Measurements from ENCODE around the gene TBC1D5.
"Not testable (repeated sequence)": the region's sequence is repeated elsewhere in the genome, so short reads cannot be mapped to it uniquely, and the experiment has no call there.

Gene TBC1D5

DNA sequence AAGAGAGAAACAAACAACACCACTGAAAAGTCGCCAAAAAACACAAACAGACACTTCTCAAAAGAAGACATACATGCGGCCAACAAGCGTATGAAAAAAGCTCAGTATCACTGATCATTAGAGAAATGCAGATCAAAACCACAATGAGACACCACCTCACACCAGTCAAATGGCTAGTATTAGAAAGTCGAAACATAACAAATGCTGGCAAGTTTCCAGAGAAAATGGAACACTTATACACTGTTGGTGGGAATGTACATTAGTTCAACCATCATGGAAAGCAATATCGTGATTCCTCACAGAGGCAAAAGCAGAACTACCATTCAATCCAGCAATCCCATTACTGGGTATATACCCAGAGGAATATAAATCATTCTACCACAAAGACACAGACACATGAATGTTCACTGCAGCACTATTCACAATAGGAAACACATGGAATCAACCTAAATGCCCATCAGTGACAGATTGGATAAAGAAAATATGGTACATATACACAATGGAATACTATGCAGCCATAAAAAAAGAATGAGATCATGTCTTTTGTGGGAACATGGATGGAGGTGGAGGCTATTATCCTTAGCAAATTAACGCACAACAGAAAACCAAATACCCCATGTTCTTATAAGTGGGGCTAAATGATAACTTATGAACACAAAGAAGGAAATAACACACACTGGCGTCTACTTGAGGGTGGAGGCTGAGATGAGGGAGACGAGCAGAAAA lies 93.6 kb downstream of the TBC1D5 start:
- not testable (repeated sequence) for DNase-seq (ENCODE audit: extremely low read depth in 1 of 2, low read depth in 1 of 2)

DNA sequence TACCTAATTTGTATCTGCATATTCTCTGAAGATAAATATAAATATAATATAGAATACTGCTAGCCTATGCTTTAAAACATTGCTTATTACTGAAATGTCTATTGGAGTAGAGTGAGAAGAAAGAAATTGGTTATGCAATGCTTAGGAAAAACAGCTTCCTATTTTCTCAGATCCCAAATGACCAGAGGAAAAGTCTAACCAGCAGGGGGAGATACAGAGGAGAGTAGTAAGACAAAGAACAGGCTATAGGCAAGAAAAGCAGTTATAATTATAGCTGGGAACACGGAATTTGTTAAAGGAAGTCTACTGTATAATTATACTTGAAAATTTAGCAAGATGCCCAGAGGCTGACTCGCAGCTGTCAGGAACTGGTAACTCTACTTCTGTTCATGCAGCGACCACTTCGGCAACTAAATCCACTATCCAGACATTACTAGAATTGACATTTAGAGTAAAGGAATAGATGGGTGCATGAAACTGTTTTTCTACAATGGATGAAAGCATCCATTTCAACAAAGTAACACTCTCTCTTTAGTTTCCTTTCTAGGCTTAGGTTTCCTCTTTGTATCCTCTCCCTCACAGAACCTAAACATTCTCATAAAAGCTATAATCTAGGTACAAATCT lies 97.2 kb downstream of the TBC1D5 start:
- no peak for DNase-seq (ENCODE audit: extremely low read depth in 1 of 2, low read depth in 1 of 2)

- DNase-seq (ENCODE audit: extremely low read depth in 1 of 2, low read depth in 1 of 2), result no peak
Observed at GRCh38 chr3:17643691-17644090, 98.7 kb downstream of the TBC1D5 start.

DNA sequence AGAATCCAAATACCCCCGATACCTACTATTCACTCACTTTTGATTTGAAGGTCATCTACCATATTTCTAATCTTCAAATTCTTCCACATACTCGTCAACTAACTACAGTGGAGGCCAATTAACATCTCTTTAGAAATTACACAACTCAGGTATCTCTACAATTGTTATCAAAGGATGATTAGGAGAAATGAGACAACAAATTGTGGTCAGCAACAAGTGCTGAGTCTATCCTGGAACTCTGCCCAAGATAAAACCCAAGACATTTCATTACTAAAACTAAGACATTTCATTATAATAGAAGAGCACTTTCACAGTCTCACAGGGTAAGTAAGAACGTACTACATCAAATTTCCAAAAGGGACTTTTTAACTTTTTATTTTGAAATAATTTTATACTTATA lies 100.0 kb downstream of the TBC1D5 start:
- no peak for DNase-seq (ENCODE audit: extremely low read depth in 1 of 2, low read depth in 1 of 2)

DNA sequence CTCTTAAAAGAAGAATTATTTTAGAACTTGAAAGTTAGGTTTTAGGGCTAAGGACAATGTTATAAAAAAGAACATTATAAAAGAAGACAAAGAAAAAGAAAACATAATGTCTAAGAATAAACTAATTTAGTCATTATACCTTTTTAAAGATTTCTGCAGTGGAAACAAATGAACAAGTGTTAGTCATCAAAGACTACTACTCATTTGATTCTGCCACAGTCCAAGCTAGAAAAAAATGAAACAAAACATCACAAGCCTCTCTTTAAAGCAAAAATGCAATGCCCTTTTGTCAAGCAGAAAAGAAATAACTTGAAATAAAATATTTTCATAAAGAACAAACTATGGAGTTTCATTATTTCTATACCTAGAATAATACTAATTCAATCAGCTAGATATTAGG lies 102.0 kb downstream of the TBC1D5 start:
- no peak for DNase-seq (ENCODE audit: extremely low read depth in 1 of 2, low read depth in 1 of 2)

DNA sequence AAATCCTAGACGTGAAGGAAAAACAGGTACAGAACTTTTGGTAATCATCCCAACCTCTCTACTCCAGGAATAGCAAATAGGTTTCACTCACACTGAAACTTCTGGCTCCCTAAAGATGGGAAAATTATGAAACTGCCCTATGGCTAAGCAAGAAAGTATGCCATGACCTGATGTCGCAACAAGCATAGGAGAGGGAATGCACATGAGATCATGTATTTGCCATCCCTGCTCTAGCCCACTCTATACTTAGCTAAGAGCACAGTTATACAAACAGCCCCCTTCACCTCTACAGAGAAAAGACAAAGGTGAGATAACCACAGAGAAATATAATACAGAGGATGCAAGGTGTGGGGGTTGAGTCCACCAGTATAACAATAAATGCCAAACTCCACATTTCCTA lies 102.7 kb downstream of the TBC1D5 start:
- no peak for DNase-seq (ENCODE audit: extremely low read depth in 1 of 2, low read depth in 1 of 2)

GRCh38 chr3:17639257-17639656 lies 103.2 kb downstream of the TBC1D5 start:
- DNase-seq (ENCODE audit: extremely low read depth in 1 of 2, low read depth in 1 of 2), result no peak

DNA sequence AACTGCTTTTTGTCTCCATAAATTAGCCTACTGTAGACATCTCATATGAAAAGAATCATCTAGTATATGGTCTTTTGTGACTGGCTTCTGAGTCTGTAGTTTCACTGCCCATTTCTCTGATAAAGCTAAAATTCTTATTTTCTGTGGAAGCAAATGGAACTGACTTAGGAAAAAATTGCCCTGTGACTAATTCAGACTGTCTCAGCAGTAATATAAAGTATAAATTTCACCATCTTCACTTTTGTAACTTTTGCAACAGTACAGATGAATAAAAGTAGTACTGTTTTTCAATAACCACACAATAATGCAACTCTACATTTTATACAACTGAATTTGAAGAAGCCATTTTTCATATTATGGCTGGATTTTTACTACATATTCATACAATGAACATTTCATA lies 104.1 kb downstream of the TBC1D5 start:
- no peak for DNase-seq (ENCODE audit: extremely low read depth in 1 of 2, low read depth in 1 of 2)

DNA sequence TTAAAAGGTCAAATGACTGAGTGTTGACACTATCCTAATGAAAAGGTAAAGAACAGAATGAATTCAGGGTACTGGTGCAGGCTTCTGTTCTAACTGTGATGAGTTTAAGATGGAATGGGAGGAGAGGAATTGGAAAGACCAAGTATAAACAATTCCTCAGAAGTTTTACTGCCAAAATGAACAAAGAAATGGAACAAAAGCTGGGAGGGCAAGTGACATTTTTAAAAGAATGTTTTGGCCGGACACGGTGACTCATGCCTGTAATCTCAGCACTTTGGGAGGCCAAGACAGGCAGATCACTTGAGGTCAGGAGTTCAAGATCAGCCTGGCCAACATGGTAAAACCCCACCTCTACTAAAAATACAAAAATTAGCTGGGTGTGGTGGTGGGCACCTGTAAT lies 106.8 kb downstream of the TBC1D5 start:
- not testable (repeated sequence) for DNase-seq (ENCODE audit: extremely low read depth in 1 of 2, low read depth in 1 of 2)

GRCh38 chr3:17634964-17635363 lies 107.5 kb downstream of the TBC1D5 start:
- DNase-seq (ENCODE audit: extremely low read depth in 1 of 2, low read depth in 1 of 2), result no peak

DNA sequence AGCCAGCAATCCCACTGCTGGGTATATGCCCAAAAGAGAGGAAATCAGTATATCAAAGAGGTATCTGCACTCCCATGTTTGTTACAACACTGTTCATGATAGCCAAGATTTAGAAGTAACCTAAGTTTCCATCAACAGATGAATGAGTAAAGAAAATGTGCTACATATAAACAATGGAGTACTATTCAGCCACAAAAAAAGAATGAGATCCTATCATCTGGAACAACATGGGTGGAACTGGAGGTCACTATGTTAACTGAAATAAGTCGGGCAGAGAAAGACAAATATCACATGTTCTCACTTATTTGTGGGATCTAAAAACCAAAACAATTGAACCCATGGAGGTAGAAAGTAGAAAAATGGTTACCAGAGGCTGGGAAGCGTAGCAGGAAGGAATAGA lies 108.2 kb downstream of the TBC1D5 start:
- no peak for DNase-seq (ENCODE audit: extremely low read depth in 1 of 2, low read depth in 1 of 2)

- DNase-seq (ENCODE audit: extremely low read depth in 1 of 2, low read depth in 1 of 2), result no peak
Observed at GRCh38 chr3:17632401-17633100, 109.9 kb downstream of the TBC1D5 start.

- no peak for DNase-seq (ENCODE audit: extremely low read depth in 1 of 2, low read depth in 1 of 2)
Observed at GRCh38 chr3:17631609-17632008, 110.8 kb downstream of the TBC1D5 start.

GRCh38 chr3:17629400-17629799 lies 113.0 kb downstream of the TBC1D5 start:
- no peak for DNase-seq (ENCODE audit: extremely low read depth in 1 of 2, low read depth in 1 of 2)

DNA sequence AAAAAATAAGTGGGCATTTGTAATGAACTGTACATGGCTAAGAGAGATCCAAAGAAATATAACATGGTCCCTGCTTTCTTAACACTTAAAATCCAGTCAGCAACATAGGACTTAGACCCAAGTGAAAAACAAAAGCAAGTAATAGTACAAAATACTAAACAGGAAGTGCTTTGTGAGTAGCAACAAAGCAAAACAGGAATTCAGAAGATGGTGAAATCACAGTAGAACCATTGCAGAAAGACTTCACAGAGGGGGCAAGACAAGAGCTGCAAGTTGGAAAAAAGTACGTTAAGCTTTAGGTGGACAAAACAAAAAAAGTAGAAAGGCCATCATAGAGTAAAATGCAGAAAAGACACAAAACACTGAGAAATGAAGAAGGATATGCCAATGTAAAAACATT lies 116.0 kb downstream of the TBC1D5 start:
- no peak for DNase-seq (ENCODE audit: extremely low read depth in 1 of 2, low read depth in 1 of 2)

DNA sequence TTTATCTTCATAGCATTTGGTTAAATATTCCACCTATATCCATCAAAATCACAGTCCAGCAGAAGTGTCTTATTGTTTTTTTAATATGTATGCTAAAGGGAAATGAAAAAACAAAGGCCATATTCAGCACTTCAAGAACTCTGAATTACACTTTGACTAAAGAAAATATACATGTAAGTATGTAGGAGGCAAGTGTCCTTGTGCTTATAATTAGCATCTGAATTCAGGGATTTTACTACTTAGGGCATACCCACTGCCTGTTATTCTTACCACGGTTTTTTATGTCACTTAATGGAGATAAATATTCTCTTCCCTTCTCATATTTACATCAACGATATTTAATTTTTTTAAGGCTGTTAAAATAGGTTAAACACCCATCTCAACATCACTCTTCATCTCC lies 117.3 kb downstream of the TBC1D5 start:
- no peak for DNase-seq (ENCODE audit: extremely low read depth in 1 of 2, low read depth in 1 of 2)

DNA sequence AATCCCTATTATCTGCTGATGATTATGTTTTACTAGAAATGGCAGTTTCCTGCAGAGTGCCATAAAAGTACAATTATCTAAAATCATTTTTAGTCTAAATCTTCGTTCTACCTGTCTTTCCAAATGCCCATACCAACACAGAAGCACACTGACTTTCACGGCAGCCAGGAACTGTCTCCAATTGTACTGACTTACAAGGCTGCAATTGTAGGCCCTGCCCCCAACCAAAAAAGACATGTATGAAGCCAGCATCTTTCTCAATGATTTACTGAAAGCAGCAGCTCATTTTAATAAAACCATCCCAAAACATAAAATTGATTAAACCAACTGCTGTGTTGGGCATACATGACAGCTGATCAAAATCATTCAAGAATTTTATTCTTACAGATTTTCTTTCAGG lies 119.0 kb downstream of the TBC1D5 start:
- no peak for DNase-seq (ENCODE audit: extremely low read depth in 1 of 2, low read depth in 1 of 2)

DNA sequence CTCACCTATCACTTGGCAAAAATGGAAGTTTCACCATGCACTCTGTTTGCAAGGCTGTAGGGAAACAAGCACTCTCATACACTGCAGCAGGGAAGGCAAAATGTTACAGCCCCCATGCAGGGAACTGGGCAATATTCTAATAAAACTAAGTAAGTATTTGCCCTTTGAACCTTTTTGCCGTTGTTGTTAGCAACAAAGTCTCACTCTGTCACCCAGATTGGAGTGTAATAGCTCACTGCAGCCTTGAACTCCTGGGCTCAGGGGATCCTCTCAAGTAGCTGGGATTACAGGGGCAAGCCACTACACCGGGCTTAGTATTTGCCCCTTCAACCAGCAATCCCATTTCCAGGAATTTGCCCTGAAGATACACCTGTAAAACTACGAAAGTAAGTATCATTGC lies 122.5 kb downstream of the TBC1D5 start:
- DNase-seq (ENCODE audit: extremely low read depth in 1 of 2, low read depth in 1 of 2), result no peak

GRCh38 chr3:17613017-17613416 lies 129.4 kb downstream of the TBC1D5 start:
- not testable (repeated sequence) for DNase-seq (ENCODE audit: extremely low read depth in 1 of 2, low read depth in 1 of 2)

DNA sequence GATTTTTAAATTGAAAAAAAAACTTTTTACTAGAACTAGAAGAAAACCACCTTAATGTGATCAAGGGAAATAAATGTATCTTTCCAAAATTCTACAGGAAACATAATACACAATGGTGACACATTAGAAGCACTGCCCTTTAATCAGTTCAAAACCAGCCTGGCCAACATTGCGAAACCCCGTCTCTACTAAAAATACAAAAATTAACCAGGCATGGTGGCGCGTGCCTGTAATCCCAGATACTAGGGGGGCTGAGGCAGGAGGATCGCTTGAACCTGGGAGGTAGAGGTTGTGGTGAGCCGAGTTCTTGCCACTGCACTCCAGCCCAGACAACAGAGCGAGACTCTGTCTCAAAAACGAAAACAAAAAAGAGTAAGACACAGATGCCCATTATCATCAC lies 134.5 kb downstream of the TBC1D5 start:
- DNase-seq (ENCODE audit: extremely low read depth in 1 of 2, low read depth in 1 of 2), result no peak

DNA sequence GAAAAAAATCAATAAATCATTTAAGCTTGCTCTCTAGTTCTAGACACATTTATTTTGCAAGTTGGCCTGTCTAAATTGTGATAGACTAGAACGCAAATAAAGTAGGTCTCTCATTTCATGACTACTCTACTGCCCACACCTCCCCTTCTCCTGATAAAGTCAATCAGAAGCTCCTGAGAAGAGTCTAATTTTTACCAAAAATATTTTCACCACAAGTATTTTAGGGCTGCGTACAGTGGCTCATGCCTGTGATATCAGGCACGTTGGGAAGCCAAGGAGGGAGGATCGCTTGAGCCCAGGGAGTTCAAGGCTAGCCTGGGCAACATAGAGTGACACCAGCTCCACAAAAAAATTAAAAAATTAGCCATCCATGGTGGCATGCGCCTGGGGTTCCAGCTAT lies 136.5 kb downstream of the TBC1D5 start:
- DNase-seq (ENCODE audit: extremely low read depth in 1 of 2, low read depth in 1 of 2), result no peak

GRCh38 chr3:17605032-17605431 lies 137.4 kb downstream of the TBC1D5 start:
- no peak for DNase-seq (ENCODE audit: extremely low read depth in 1 of 2, low read depth in 1 of 2)

All from stimulated activated CD8-positive, alpha-beta memory T cell treated with anti-CD3 and anti-CD28 coated beads, Interleukin-7, amount 100 ng/mL, for 48 hours (primary cell).